Midbrain (tissue), 1 donor: ENCODE measurements around the gene GNB1L.

Experiments used
- DNase-seq: peaks from one replicate; lab custom pipeline; 2025; lab: John Stamatoyannopoulos, UW

The GNB1L gene

DNA sequence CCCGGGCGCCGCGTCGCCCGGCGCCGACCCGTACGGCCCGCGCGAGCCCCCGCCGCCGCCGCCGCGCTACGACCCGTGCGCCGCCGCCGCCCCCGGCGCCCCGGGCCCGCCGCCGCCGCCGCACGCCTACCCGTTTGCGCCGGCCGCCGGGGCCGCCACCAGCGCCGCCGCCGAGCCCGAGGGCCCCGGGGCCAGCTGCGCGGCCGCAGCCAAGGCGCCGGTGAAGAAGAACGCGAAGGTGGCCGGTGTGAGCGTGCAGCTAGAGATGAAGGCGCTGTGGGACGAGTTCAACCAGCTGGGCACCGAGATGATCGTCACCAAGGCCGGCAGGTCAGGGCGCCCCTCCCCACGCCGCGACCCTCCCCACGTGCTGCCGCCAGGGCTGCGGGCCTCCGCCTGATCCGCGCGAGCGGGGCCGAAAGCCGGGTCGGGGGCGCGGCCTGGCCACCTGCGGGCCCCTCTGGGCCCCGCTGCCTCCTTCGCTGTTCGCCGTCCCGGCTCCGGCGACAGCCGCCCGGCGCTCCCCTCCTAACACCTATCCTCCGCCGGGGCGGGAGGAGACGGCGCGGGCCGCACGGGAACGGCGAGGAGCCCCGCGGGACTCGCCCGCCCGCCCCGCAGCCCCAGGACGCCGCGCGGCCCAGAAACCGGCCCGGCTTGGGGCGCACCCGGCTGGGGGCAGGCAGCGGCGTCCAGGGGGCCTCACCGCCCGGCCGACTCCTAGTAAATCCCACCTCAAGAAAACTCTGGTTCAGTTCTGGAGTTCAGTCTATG is 93.5 kb downstream of the GNB1L start:
- no peak for DNase-seq

GRCh38 chr22:19760058-19760950 is 94.4 kb downstream of the GNB1L start, which contains the start of gene TBX1:
TBX1 (plus strand) TSS chr22:19760778; CDS start chr22:19760844, 66 bp downstream.
- no peak for DNase-seq

GRCh38 chr22:19759427-19760057 is 95.1 kb downstream of the GNB1L start:
- DNase-seq = no peak

- DNase-seq = no peak
These were observed 95.7 kb downstream of the GNB1L start for GRCh38 chr22:19758896-19759426.

DNA sequence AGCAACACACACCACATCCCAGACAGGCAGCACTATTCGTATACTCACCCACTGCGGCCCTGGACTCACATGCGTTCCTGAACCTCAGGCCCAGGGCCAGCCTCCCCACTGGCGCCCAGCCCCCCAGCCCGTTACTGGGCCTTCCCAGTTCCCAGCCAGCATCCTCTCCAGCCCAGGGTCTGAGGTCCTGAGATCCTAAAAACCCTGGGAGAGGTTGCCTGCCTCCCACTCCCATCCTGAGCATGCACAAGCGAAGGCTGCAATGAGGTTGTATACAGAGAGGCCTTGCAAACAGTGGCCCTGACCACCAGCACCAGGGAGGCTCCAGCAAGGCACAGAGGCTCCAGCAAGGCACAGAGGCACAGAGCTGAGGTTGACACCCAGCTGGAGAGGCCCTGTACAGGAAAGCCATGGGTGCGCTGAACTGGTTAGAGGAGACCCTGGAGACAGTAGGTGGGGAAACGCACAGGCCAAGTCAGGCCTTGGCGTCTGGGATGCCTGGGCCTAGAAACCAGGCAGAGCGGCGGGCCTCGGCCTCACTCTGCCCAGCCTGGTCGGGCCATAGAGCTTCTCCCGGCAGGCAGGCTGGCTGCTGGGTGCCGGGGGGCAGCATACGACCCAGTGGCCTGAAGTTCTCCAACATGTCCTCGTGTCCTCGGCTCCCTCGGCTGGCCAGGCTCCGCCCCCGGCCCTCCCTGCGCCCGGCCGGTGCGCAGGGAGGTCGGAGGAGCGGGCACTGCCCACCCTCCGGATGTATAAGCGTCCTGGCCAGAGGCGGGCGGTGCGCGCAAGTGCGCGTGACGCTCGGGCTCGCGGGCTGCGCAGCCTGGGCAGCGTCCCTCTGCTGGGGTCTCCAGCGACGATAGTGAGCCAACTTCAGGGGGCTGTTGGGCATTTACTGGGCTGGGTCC is 96.4 kb downstream of the GNB1L start:
- DNase-seq = no peak

DNA sequence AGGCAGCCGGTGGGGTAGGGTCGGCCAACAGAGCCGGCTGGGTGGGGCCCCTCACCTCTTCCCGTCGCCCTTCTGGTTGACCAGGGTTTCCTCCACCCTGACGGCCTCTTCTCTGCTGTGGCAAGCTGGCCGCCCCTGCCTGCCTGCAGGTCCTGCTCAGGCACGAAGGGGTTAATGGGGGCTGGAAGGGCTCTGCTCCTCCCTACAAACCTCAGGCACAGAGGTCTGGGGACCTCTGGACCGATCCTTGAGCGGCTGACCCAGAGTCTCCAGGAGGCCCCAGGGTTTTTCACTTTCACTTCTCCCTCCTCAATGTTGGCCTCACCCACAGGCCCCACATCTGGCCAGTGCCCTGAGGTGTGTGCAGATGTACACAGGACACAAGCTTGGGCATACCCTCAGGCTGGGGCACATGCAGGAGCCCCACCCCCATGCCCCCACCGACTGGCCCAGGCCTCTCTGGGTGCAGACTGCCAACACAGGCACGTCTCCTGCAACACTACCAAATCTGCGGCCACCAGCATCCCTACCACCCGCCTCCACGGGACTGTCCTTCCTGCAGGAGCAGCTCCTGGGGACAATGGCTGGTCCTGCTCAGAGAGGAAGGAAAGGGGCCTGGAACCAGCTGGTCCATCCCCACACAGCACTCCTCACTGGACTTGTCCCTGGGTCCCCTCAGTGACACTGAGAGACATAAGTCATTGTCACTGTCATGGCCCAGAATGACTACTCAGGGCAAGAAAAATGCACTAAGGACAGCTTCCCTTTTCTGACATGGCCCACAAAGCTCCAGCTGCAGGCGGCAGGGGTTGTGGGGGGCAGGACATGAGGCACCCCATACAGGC is 97.3 kb downstream of the GNB1L start:
- DNase-seq = no peak

GRCh38 chr22:19756288-19757128 is 98.2 kb downstream of the GNB1L start:
- no peak for DNase-seq

DNA sequence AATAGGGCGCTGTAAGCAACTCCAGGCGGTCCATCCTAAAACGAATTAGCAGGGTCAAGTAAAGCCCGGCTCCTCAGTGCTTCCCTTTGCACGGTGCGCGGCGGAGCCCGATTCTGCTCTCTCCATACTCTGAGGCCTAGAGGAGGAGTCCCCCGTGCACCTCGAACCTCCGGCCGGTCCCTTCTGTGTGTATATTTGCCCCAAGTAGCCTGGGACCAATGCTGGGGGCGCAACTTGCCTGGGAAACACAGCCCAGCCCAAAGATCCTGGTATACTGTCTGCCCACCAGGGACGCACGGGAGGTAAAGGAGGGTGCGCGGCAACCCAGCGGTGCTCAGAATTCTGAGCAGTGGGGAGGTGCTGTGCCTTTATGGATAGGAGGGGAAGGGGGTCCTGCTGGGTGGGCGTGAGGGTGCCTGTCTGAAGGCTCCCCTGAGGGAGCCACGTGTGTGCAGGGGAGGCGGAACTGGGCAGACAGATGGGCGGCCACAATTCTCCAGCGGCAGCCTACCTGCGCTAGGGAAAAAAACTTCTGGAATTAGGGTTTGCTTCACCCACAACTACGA is 98.9 kb downstream of the GNB1L start:
- no peak for DNase-seq

- no peak for DNase-seq
These were observed 99.4 kb downstream of the GNB1L start for GRCh38 chr22:19755145-19755710.

GRCh38 chr22:19754701-19755144 is 100.0 kb downstream of the GNB1L start:
- no peak for DNase-seq

DNA sequence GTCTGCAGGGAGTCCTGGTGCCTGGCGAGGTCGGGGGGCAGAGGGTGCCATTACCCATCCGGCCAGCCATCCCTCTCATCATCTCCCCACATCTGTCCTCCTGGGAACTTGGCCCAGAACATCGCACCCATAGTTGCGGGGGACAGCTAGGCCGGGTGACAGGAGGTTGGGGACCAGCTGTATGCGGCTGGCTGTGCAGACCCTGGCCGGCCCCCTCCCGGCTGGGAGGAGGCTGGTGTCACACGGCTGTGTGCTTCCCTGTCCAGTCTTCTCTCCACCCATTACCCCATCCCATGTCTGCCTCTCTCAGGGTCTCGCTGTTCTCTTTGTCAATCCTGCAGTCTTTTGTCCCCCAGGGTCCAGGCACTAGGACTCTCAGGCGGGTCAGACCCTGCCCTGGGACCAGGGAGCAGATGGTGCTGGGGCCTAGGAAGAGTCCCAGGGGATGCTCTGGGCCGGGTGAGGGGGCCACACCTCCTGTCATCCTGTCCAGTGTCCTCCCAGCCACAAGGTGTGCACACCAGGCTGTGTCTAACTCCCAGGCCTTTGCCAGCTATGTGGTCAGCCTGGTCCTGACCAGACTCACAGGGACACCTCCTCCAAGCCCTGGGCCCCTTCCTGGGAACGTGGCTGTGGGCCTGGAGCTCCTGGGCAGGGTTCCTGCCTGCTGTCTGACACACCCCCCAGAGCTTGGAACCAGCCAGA is 100.5 kb downstream of the GNB1L start:
- no peak for DNase-seq

GRCh38 chr22:19753090-19753842 is 101.4 kb downstream of the GNB1L start:
- DNase-seq = no peak

DNA sequence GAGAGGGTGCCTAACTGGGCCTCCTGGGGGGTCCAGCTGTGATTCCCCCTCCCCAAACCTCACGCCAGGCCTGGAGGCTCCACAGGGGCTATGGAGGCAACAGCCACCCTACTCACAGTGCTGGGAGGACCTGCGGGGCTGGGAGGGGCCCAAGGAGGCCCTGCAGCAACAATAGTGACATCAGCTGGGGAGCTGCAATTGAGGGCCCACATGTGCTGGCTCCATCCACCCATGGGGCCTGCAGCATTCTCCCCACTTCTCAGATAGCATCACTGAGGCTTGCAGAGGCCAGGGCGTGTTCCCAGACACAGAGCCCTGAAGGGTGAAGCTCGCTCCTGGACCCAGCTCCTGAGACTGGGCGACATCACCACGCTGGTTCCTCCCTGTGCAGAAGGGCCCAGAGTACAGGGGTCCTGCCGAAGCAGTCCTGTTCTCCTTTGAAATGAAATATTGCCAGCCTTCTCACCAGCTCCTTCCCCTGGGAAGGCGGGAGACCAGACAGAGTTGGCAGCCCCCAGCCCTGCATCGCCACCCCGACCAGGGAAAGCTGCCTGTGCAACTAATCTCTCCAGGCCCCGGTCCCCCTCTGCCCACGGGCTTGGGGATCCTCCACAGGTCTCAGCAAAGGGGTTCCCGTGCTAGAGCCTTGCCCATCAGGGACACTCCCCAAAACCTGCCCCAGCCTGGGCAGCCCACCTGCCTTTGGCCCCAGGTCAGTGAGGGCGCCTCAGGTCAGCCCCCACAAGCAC is 103.0 kb downstream of the GNB1L start:
- no peak for DNase-seq

GRCh38 chr22:19750507-19751490 is 103.9 kb downstream of the GNB1L start:
- no peak for DNase-seq

GRCh38 chr22:19749876-19750275 is 104.8 kb downstream of the GNB1L start:
- no peak for DNase-seq
